ENCODE measurements around the gene MN1.
"Not testable (repeated sequence)": the region's sequence is repeated elsewhere in the genome, so short reads cannot be mapped to it uniquely, and the experiment has no call there.

Gene MN1

DNA sequence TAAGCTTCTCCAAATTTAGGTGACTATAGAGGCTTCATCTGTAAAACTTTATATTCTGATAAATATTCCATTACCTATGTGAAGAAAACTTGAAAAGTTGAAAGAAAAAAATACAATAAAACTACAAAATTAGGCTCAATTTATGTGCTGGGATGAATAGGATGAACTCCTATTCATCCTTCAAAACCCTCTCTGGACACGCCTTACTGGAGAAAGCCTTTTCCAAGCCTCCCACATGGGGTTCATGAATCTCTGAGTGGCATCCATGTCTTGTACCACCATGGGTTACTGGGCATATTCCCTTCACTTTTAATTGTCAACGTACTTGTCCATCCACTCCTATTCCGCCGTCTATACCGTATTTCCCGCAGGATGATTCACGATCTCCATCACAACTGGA, 55.7 kb downstream of the MN1 start:
- DNase-seq (ENCODE audit: low read depth in 2 of 2, low spot score in 1 of 2): no peak

DNA sequence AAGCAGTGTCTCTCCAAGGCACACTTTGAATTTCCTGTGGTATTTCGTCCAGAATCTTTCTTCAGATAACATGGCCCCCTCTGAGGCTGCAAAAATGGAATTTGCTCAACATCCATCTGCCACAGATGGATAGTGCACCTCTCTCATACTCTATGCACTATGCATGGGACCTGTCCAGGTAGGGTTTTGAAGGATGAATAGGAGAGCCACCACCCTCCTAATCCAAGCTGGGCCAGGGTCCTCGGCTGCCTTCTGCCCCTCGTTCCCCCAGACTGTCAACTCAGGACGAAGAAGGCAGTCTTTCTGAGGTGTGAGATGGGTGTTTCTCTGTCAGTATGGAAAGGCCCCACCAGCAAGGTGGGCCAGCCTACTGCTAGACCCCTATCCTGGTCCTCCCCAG, 56.4 kb downstream of the MN1 start:
- DNase-seq (ENCODE audit: low read depth in 2 of 2, low spot score in 1 of 2): no peak

DNA sequence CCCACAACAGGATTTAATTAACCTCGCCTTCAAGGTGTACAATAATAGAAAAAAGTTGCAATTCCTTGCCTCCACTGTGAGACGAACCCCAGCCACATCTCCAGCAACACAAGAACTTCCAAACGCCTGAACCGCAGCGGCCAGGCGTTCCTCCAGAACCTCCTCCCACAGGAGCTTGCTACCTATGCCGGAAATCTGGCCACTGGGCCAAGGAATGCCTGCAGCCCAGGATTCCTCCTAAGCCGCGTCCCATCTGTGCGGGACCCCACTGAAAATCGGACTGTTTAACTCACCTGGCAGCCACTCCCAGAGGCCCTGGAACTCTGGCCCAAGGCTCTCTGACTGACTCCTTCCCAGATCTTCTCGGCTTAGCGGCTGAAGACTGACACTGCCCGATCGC, 57.5 kb downstream of the MN1 start:
- DNase-seq (ENCODE audit: low read depth in 2 of 2, low spot score in 1 of 2): not testable (repeated sequence)

DNA sequence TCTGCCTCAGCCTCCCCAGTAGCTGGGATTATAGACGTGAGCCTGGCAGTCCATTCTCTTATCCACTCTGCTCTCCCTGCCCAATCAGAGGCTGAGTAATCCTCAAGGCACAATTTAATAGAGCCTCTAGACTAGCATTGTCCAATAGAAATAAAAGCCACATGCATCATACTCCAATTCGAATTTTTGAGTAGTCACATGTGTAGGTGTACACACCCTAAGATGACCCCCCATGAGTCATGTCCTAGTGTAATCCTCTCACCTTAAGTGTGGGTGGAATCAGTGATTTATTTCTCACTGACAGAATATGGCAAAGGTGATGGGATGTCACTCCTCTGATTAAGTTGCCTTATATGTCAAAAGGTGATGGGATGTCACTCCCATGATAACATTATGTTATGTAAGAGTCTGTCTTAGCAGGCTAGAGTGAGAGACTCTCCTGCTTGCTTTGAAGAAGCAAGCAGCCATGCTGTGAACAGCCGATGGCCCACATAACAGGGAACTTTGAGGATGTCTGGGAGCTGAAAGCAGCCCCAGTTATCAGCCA, 61.3 kb downstream of the MN1 start:
- DNase-seq (ENCODE audit: low read depth in 2 of 2, low spot score in 1 of 2): no peak

GRCh38 chr22:27737521-27737920, 64.0 kb downstream of the MN1 start:
- no peak for DNase-seq (ENCODE audit: low read depth in 2 of 2, low spot score in 1 of 2)

DNA sequence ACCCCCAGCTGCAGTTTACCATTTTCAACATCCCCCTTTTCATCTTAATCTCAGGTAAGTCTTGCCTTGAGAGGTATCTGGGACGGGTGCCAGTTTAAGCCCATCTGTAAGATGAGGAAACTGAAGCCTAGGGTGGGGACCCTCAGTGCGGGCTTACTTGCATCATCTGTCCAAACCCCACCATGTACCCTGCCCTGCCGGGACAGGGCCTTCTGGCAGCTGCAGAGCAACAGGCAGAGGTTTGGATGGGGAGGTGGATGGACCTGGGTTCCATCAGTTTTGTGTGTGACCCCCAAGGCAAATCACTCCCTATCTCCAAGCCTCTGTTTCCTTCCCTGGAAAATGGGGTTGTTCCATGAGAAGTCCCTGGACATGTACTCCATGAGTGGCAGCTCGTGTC, 67.5 kb downstream of the MN1 start:
- no peak for DNase-seq (ENCODE audit: low read depth in 2 of 2, low spot score in 1 of 2)

DNA sequence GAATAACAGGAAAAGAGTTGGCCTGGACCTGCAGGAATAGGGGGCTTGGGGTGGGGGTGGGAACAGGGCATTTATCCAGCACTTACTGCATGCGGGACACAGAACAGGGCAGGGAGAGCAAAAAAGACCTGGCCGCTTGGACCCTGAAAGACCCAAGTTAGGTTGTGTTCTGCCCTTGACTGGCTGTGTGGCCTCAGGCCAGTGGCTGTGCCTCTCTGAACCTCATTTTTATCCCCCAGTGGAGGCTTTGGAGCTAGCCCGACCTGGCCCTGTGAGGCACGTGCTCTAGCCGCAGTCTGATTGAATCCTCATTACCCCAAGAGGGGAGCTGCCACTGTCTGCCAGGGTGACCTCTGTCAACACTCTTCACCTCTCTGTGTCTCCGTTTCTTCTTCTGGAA, 68.7 kb downstream of the MN1 start:
- no peak for DNase-seq (ENCODE audit: low read depth in 2 of 2, low spot score in 1 of 2)

- DNase-seq (ENCODE audit: low read depth in 2 of 2, low spot score in 1 of 2): no peak
Observed at GRCh38 chr22:27732391-27732790, 69.2 kb downstream of the MN1 start.

- DNase-seq (ENCODE audit: low read depth in 2 of 2, low spot score in 1 of 2): no peak
Observed at GRCh38 chr22:27731621-27732020, 69.9 kb downstream of the MN1 start.

GRCh38 chr22:27730641-27731433, 70.7 kb downstream of the MN1 start:
- no peak for DNase-seq (ENCODE audit: low read depth in 2 of 2, low spot score in 1 of 2)

DNA sequence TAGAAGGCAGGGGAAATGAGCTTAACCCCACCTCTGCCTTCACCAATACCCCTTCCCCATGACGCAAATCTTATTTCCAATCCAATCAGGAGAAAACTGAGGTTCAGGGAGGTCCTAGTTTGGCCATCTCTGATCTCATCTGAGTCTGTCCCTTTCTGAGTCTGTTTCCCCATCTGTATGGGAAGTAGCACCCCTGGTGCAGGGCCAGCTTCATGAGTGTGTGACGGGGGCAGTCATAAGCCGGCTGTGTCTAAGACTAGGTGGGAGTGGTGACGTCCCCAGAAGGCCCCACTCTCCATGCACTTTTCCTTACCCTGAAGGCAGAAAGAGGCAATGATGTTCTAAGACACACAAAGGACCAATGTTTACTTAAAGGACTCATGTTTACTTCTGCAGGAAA, 72.3 kb downstream of the MN1 start:
- DNase-seq (ENCODE audit: low read depth in 2 of 2, low spot score in 1 of 2): no peak

DNA sequence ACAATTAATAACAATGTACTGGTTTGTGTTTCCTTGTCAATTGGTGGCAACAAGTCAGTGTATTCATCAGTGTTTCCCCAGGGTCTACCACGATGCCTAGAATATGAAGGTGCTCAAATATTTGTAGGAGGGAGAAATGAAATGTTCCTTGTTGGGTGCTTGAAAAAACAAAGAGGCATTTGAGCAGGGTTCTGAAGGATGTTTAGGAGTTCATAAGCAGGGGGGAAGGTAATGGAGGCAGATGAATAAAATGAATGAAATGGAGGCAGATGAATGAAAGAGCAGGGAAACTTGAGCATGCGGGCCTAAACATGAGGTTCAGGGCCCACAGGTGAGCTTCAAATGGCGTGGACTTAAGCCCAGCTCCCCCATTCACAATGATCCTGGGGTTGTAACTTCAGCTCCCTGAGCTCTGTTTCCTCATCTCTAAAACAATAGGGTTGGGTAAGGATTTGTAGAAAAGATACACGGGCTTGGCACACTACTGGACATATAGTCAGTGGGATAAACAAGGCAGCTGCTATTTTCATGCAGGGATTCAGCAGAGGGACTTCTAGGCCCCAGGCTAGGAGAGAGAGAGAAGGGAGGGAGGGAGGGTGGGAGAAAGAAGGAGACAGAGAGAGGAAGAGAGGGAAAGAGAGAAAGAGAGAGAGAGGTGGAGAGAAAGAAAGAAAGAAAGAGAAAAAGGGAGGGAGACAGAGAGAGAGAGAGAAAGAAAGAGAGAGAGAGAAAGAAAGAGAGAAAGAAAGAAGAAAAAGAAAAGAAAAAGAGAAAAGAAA, 73.7 kb downstream of the MN1 start:
- no peak for DNase-seq (ENCODE audit: low read depth in 2 of 2, low spot score in 1 of 2)

DNA sequence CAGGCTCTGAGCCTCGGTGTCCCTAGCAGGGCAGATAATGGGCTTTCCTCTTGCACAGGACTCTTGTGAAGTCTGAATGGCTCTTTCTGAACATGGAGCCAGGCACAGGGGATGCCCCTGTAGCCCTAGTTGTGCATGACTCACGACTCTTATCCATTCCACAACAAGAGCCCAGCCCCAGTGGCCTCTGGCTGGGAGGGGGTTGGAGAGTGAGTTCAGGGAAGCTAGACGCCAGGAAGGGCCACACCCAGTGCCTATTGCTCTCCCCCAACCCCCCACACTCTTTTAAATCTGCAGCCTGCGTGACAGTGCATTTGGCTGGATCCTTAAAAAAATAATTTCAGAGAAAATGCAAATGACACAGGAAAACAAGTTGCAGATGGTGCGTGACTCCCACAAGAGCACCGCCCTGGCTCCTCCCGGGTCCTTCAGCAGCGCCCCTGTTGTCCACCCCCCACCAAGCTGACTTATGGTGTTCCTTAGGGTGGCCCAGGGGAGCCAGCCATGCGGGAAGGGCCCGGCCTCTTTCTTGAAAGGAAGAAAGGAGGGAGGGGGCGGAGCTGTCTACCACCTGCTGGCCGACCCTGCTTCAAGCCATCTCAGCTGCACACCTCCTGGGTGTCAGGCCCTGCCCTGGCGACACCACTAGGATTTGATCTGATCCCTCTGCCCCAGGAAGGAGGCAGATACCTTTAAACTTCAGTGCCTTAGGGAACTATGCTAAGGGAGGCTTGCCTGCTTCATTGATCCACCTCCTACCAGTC, 74.7 kb downstream of the MN1 start:
- DNase-seq (ENCODE audit: low read depth in 2 of 2, low spot score in 1 of 2): no peak

DNA sequence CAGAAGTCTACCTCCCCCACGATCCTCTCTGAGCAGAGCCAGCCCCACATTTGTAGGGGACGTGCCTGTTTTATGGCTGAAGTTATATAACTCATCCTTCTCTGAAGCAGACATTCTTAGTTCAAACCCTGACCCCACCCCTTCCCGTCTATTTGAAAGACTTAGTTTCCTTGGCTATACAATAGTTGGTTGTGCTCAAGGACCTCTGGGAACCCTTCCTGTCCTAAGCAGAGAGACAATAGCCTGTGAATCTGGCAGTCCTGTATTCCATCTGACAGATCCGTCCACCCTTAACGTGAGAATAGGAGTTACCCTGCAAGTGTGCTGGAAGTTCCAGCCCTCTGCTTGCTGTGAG, 75.2 kb downstream of the MN1 start:
- DNase-seq (ENCODE audit: low read depth in 2 of 2, low spot score in 1 of 2): no peak

DNA sequence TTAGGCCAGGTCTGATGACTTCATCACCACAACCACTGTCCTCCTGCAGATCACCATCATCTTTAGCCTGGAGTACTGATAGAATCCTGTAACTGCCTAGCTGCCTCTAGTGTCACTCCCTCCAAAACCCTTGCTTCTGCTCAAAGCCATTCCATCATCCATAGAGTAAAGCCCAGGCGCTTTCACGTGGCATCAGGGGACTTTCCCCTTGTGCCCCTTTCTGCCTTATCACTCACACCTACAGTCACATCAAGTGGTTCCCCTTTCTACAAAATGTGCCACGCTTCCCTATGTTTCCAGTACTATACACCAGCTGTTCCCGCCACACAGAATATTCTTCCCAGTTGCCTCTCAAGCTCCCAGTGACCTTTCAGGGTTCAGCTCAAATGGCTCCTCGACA, 75.9 kb downstream of the MN1 start:
- DNase-seq (ENCODE audit: low read depth in 2 of 2, low spot score in 1 of 2): no peak

GRCh38 chr22:27724709-27725108, 76.8 kb downstream of the MN1 start:
- no peak for DNase-seq (ENCODE audit: low read depth in 2 of 2, low spot score in 1 of 2)

DNA sequence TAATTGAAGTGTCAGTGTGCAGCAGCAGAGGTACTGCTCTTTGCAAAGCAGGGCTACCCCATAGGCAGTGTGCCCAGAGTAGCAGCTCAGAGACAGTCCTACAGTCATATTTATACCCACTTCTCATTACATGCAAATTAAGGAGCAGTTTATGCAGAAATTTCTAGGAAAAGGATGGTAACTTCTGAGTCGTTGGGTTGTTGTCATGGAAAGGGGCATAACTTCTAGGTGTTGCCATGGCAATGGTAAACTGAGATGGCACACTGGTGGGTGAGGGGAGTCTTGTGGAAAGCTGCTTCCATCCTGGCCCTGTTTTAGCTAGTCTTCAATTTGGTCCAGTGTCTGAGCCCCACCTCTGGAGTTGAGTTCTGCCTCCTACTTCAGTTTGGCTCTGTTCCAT, 77.4 kb downstream of the MN1 start:
- DNase-seq (ENCODE audit: low read depth in 2 of 2, low spot score in 1 of 2): no peak

GRCh38 chr22:27723708-27724107, 77.8 kb downstream of the MN1 start:
- no peak for DNase-seq (ENCODE audit: low read depth in 2 of 2, low spot score in 1 of 2)

DNA sequence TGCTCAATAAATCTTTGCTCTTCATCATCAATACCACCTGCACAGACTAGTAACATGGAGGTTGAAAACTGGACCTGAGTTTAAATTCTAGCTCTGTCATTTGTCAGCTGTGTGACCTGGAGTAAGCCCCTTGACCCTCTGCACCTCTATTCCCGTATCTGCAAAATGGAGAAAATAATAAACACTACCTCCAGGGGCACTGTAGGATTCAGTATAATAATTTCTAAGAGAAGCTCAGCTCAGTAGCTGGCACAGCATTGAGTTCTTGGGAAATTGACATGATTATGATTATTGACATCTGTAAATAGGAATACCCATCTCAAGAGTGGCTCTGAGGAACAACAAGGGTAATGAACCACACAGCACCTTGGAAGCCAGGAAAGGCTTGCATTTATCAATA, 78.4 kb downstream of the MN1 start:
- no peak for DNase-seq (ENCODE audit: low read depth in 2 of 2, low spot score in 1 of 2)

GRCh38 chr22:27720860-27721259, 80.7 kb downstream of the MN1 start:
- no peak for DNase-seq (ENCODE audit: low read depth in 2 of 2, low spot score in 1 of 2)

GRCh38 chr22:27719535-27720227, 81.9 kb downstream of the MN1 start:
- no peak for DNase-seq (ENCODE audit: low read depth in 2 of 2, low spot score in 1 of 2)
